HCT116 (cell line): ENCODE measurements around the gene TMEM115.

Experiments used
- CBX3 ChIP-seq: IDR thresholded peaks from 2 replicates; pipeline ENCODE4 v1.6.1; 2012; ENCODE audit warnings: low read depth
- ELF1 ChIP-seq: IDR thresholded peaks from 2 replicates; pipeline ENCODE4 v1.6.1; 2012; ENCODE audit warnings: low read depth, borderline replicate concordance
- EZH2phosphoT487 ChIP-seq: fragments of 200-600 bp; IDR thresholded peaks from 2 replicates; pipeline ENCODE4 v1.6.1; 2018; ENCODE audit warnings: antibody characterized with exemption, borderline replicate concordance
- JUND ChIP-seq: IDR thresholded peaks from 2 replicates; pipeline ENCODE4 v1.6.1; 2012
- POLR2A ChIP-seq: IDR thresholded peaks from 2 replicates; pipeline ENCODE4 v1.7.0; 2011; ENCODE audit warnings: borderline replicate concordance; ENCODE audit not compliant: insufficient read depth, insufficient read length; ENCODE audit errors: extremely low read depth
- POLR2AphosphoS5 ChIP-seq: IDR thresholded peaks from 2 replicates; pipeline ENCODE4 v1.6.1; 2011; ENCODE audit warnings: mild to moderate bottlenecking, low read depth, low read length, moderate library complexity
- SIN3A ChIP-seq: IDR thresholded peaks from 2 replicates; pipeline ENCODE4 v1.6.1; 2012; ENCODE audit warnings: low read depth
- SP1 ChIP-seq: IDR thresholded peaks from 2 replicates; pipeline ENCODE4 v1.6.1; 2012; ENCODE audit warnings: low read depth
- YY1 ChIP-seq: IDR thresholded peaks from 2 replicates; pipeline ENCODE4 v1.6.1; 2011; ENCODE audit warnings: low read length, low read depth, moderate library complexity, mild to moderate bottlenecking; ENCODE audit not compliant: insufficient replicate concordance; ENCODE audit errors: extremely low read depth
- ZNF274 ChIP-seq: fragments of 200-500 bp; sonication (Bioruptor generic); IDR thresholded peaks from 2 replicates; pipeline ENCODE4 v1.6.1; 2014; ENCODE audit warnings: mild to moderate bottlenecking, low read depth, low read length, inconsistent platforms
- TF ChIP-seq, protein P1 (sequence below), 3 experiments: fragments of 200-600 bp in 1 of 3; sonication (generic) in 1 of 3; IDR thresholded peaks in 2 of 3; conservative IDR thresholded peaks in 1 of 3; 2 replicates each; pipeline ENCODE4 v1.5.1; 2012 to 2017; ENCODE audit warnings: low read depth in 2 of 3, low read length in 2 of 3, antibody characterized with exemption in 1 of 3, borderline replicate concordance in 1 of 3, control low read depth in 1 of 3, mild to moderate bottlenecking in 1 of 3, mixed read lengths in 1 of 3, mixed run types in 1 of 3, moderate library complexity in 1 of 3; ENCODE audit not compliant: insufficient read depth in 1 of 3

DNA sequence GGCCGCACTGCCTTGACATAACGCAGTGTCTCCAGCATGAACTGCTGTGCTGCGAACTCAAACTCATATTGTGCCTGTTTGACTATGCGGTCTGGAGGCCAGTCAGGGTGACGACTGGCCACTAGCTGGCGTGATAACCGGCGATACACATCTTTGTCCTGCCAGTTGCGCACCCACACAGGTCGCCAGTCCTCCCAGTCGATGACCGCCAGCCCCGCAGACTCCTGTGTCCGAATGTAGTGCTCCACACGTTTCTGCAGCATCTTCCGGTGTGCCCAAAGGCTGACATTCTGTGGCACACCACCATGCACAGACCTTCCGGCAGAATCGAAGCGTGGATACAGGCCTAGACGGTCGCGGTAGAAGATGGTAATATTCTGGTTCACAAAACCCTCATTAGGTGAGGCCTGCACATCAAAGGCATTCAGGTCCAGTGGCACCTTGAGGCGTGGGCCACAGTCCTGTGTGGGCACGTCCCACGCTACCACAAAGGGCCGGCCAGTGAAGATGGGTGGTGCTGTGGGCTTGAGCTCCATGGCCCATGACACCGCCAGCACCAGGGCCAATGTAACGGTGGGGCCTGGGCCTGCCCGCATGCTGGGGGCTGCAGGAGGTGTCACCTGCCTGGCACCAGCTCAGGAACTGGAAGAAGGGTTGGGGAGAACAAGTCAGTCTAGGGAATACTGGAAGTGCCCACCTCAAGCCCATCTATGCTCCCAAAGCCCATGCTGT is 39.3 kb downstream of the TMEM115 start:
- no peak for TF ChIP-seq CBX3
- TF ChIP-seq POLR2A = no peak
- TF ChIP-seq SIN3A = no peak
- no peak for TF ChIP-seq JUND
- TF ChIP-seq EZH2phosphoT487 = no peak
- TF ChIP-seq, protein P1, sequence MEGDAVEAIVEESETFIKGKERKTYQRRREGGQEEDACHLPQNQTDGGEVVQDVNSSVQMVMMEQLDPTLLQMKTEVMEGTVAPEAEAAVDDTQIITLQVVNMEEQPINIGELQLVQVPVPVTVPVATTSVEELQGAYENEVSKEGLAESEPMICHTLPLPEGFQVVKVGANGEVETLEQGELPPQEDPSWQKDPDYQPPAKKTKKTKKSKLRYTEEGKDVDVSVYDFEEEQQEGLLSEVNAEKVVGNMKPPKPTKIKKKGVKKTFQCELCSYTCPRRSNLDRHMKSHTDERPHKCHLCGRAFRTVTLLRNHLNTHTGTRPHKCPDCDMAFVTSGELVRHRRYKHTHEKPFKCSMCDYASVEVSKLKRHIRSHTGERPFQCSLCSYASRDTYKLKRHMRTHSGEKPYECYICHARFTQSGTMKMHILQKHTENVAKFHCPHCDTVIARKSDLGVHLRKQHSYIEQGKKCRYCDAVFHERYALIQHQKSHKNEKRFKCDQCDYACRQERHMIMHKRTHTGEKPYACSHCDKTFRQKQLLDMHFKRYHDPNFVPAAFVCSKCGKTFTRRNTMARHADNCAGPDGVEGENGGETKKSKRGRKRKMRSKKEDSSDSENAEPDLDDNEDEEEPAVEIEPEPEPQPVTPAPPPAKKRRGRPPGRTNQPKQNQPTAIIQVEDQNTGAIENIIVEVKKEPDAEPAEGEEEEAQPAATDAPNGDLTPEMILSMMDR (IDR thresholded peaks at IDR 0.05 in 2 of 3, conservative IDR thresholded peaks at IDR 0.05 in 1 of 3; ENCODE audit: borderline replicate concordance in 1 of 3, insufficient read depth in 1 of 3, low read depth in 2 of 3, low read length in 2 of 3) = peak in 2 of 3 experiments; percentile 21 to 41; a peak in 3 of 6 replicates
- TF ChIP-seq SP1 = no peak
- no peak for TF ChIP-seq ZNF274
- TF ChIP-seq YY1 = no peak
- TF ChIP-seq ELF1 = no peak
- no peak for TF ChIP-seq POLR2AphosphoS5
